Tibial nerve (tissue), 4 donors: ENCODE results near the gene ZBTB43. TPM values are rescaled to one million over a fixed set of nuclear protein-coding genes. Genes with fewer than 3 reads are reported as not detected.

Experiments
- DNase-seq, 2 donors: peaks; one replicate each; pipeline ENCODE4 v3.0.0-alpha.2; 2019; ENCODE audit warnings: low spot score in 2 of 2
- H3K27ac ChIP-seq, 4 donors: fragments of 200-600 bp; sonication (generic) in 3 of 4; one replicate each; pipeline ENCODE4 v1.5.1; 2017 to 2019; ENCODE audit warnings: mild to moderate bottlenecking in 1 of 4
- H3K27me3 ChIP-seq, 2 donors: fragments of 200-600 bp; sonication (generic) in 1 of 2; one replicate each; pipeline versions ENCODE4 v1.5.1 to v1.6.0; 2017 to 2019
- H3K36me3 ChIP-seq, 3 donors: fragments of 200-600 bp; sonication (generic); one replicate each; pipeline ENCODE4 v1.5.1; 2018 to 2019
- H3K4me1 ChIP-seq, 4 donors: fragments of 200-600 bp; sonication (generic) in 3 of 4; one replicate each; pipeline ENCODE4 v1.5.1; 2017 to 2019
- H3K4me3 ChIP-seq, 4 donors: fragments of 200-600 bp; sonication (generic) in 3 of 4; one replicate each; pipeline ENCODE4 v1.5.1; 2017 to 2019; ENCODE audit warnings: mild to moderate bottlenecking in 1 of 4, moderate library complexity in 1 of 4
- H3K9me3 ChIP-seq, 4 donors: fragments of 200-600 bp; sonication (generic) in 3 of 4; one replicate each; pipeline ENCODE4 v1.5.1; 2017 to 2019
- CTCF ChIP-seq, 5 experiments: fragments of 200-600 bp in 3 of 5; fragments of 450-650 bp in 2 of 5; sonication (generic) in 3 of 5; IDR thresholded peaks; one replicate each; pipeline ENCODE4 v1.5.1; 2016 to 2019; ENCODE audit warnings: antibody characterized with exemption in 5 of 5, mild to moderate bottlenecking in 3 of 5, moderate library complexity in 2 of 5
- EP300 ChIP-seq, 2 donors: sonication (generic); formaldehyde crosslinking; IDR thresholded peaks; one replicate each; pipeline ENCODE4 v1.6.1; 2017; ENCODE audit warnings: antibody characterized with exemption in 2 of 2, mild to moderate bottlenecking in 1 of 2
- POLR2A ChIP-seq, 2 donors: fragments of 450-650 bp; IDR thresholded peaks; one replicate each; pipeline ENCODE4 v1.6.1; 2017; ENCODE audit warnings: antibody characterized with exemption in 2 of 2, mild to moderate bottlenecking in 2 of 2, moderate library complexity in 2 of 2
- WGBS, 2 donors: methylation state at CpG; one replicate each; pipeline ENCODE4 v1.1.5; 2018; 5-methylcytosine and 5-hydroxymethylcytosine counted together
- total RNA-seq, 4 donors: library from RNA; depleted of rRNA; stranded (reverse); fragments of >200 nt; gene quantifications; one replicate each; pipeline ENCODE4 v1.1.0, GENCODE V29; 2016

Gene ZBTB43
- total RNA-seq, 4 donors from 2014 or later: 6.0 to 10.4 (median 9.4) TPM

DNA sequence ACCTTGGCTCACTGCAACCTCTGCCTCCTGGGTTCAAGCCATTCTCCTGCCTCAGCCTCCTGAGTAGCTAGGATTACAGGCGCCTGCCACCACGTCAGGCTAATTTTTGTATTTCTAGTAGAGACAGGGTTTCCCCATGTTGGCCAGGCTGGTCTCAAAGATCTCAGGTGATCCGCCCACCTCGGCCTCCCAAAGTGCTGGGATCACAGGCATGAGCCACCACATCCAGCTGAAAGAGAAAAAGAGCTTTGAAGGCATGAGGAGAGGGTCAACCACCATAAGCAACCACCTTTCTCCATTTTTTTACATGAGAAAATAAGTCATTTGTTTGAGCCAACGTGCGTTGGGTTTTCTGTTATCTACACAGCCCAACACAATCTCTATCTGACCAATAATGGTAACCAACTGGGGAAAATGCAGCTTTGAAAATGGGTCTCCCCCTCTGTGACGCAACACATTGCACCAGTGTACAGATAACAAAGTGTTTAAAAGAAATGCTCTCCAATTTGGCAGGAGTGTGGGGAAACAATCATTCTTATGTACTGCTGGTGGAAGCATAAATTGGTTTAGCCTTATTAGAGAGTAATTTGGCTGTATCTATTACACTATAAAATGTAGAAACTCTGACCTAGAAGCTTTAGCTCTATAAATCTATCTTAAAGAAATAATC is 45.8 kb upstream of the ZBTB43 start:
- TF ChIP-seq POLR2A (IDR thresholded peaks at IDR 0.05): no peak
- TF ChIP-seq EP300 (IDR thresholded peaks at IDR 0.05): no peak
- TF ChIP-seq CTCF (IDR thresholded peaks at IDR 0.05): no peak
- H3K4me1 ChIP-seq: no peaks in the 10 kb centered on the region
- DNase-seq: no peak
- H3K27ac ChIP-seq: no peak overlapping the region
- peaks cover 0 to 34% of the 10 kb centered on the region in 2 donors for H3K27me3 ChIP-seq
- WGBS, 2 donors: 86 to 94% methylated on average over 7 of the region's 7 CpGs
- H3K4me3 ChIP-seq: no peak overlapping the region
- no peaks in the 10 kb centered on the region for H3K36me3 ChIP-seq
- peaks cover 0 to 5% (median 0%) of the 10 kb centered on the region in 4 donors for H3K9me3 ChIP-seq

GRCh38 chr9:126761274-126761673 is 43.6 kb upstream of the ZBTB43 start:
- no peak for DNase-seq
- no peak for TF ChIP-seq CTCF (IDR thresholded peaks at IDR 0.05)
- no peak for TF ChIP-seq EP300 (IDR thresholded peaks at IDR 0.05)
- no peak for TF ChIP-seq POLR2A (IDR thresholded peaks at IDR 0.05)
- 24 to 53% methylated on average over 8 of the region's 8 CpGs for WGBS, 2 donors
- Histone ChIP-seq H3K27me3 (peaks cover 0 to 14% of the 10 kb centered on the region in 2 donors), H3K36me3 (no peaks in the 10 kb centered on the region), H3K4me1 (no peaks in the 10 kb centered on the region), H3K27ac (no peak overlapping the region), H3K4me3 (no peak overlapping the region), H3K9me3 (peaks cover 0 to 5% (median 0%) of the 10 kb centered on the region in 4 donors)

DNA sequence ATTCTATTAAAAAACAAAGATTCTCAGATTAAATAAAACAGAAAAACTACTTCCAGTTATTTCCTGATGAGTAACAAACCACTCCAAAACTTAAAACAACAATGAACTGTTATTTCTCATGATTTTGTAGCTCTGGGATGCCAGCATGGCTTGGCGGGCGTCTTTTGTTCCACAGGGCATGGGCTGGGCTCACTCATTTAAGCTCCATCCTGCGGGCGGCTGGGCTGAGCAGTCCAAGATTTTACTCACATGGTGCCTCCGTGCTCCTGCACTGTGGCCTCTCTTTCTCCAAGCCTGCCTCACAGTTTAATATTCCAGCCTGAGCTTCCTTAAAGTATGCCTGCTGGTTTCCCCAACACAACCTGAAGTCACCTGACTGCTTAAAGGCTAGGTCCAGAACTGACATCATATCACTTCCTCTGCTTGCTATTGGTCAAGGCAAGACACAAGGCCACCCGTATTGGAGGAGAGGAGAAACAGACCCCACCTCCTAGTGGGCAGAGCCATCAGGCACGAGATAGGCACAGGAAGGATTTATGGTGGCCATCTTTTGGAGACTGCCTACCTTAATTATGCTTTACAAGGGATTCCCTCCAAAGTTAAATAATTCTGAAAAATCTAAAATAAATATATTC is 41.6 kb upstream of the ZBTB43 start:
- WGBS, 2 donors: 78 to 82% methylated on average over 7 of the region's 7 CpGs
- DNase-seq: no peak
- no peak for TF ChIP-seq EP300 (IDR thresholded peaks at IDR 0.05)

DNA sequence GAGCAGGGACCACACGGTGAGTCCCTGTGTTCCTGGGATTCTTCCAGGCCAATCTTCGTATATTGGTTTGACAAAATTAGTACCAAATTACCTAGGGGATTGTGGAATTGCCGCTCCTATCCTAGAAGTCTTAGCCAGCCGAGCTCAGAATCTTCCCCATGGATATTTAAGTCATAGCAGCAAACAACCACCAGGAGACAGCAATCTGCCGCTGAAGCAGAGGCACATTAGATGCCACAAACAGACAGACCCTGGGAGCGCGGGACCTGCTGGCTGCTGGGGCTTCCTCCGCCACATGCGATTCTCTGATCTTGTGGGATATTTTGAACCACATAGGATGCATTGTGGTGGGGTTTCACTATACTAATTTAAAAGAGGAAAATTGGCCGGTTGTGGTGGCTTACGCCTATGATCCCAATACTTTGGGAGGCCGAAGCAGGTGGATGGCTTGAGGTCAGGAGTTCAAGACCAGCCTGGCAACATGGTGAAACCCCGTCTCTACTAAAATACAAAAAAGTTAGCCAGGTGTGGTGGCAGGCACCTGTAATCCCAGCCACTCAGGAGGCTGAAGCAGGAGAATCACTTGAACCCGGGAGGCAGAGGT is 31.7 kb upstream of the ZBTB43 start:
- no peaks in the 10 kb centered on the region for H3K4me1 ChIP-seq
- H3K4me3 ChIP-seq: no peak overlapping the region
- H3K36me3 ChIP-seq: no peaks in the 10 kb centered on the region
- TF ChIP-seq CTCF (IDR thresholded peaks at IDR 0.05) (peak in 1 of 5 experiments; percentile 15), EP300 (IDR thresholded peaks at IDR 0.05) (no peak)
- H3K27me3 ChIP-seq: peaks cover 0 to 41% of the 10 kb centered on the region in 2 donors
- 52 to 62% methylated on average over 14 of the region's 14 CpGs for WGBS, 2 donors
- peaks cover 0 to 15% (median 0%) of the 10 kb centered on the region in 4 donors for H3K9me3 ChIP-seq
- DNase-seq: no peak
- no peak overlapping the region for H3K27ac ChIP-seq

More for the DNA sequence above, 41.6 kb upstream of the ZBTB43 start:
- no peak overlapping the region for H3K4me3 ChIP-seq
- no peaks in the 10 kb centered on the region for H3K4me1 ChIP-seq
- peaks cover 0 to 14% of the 10 kb centered on the region in 2 donors for H3K27me3 ChIP-seq
- no peaks in the 10 kb centered on the region for H3K36me3 ChIP-seq
- peaks cover 0 to 5% (median 0%) of the 10 kb centered on the region in 4 donors for H3K9me3 ChIP-seq
- no peak overlapping the region for H3K27ac ChIP-seq

DNA sequence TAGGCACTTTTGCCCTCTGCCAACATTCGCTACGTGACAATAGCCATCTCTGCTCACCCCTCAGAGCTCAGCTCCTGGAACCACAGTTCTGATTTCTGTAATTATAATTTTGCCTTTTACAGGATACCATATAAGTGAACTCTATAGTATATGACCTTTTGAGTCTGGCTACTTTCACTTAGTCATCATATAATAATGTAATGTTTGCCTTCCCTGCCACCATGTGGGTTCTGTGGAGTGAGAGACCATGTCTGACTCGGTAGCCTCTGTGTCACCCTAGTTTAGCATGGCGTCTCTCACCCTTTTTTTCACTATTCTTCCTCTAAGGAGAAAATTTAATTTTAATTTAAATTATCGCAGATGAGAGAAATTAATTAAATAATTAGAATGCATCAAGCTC is 28.9 kb upstream of the ZBTB43 start:
- Histone ChIP-seq H3K4me3 (no peak overlapping the region), H3K27ac (no peak overlapping the region), H3K9me3 (no peaks in the 10 kb centered on the region), H3K4me1 (no peaks in the 10 kb centered on the region), H3K36me3 (no peaks in the 10 kb centered on the region), H3K27me3 (peaks cover 0 to 64% of the 10 kb centered on the region in 2 donors)
- no peak for DNase-seq
- WGBS, 2 donors: 86 to 87% methylated on average over 5 of the region's 5 CpGs
- TF ChIP-seq POLR2A (IDR thresholded peaks at IDR 0.05): no peak
- TF ChIP-seq CTCF (IDR thresholded peaks at IDR 0.05): no peak
- no peak for TF ChIP-seq EP300 (IDR thresholded peaks at IDR 0.05)
